Osteoblast (primary cell): ENCODE measurements around the gene ARPIN. TPM values are rescaled to one million over a fixed set of nuclear protein-coding genes. Genes with fewer than 3 reads are reported as not detected.
"Not testable (repeated sequence)": the region's sequence is repeated elsewhere in the genome, so short reads cannot be mapped to it uniquely, and the experiment has no call there.

Experiments
- DNase-seq: peaks from one replicate; pipeline ENCODE4 v3.0.0; 2011; ENCODE audit warnings: low spot score, mixed read lengths; ENCODE audit not compliant: insufficient read length; ENCODE audit errors: missing footprints
- H2AFZ ChIP-seq: 2 replicates; pipeline ENCODE4 v1.6.0; 2011; ENCODE audit warnings: mild to moderate bottlenecking, low read length
- H3K27ac ChIP-seq: 2 replicates; pipeline ENCODE4 v1.5.1; 2011; ENCODE audit warnings: mild to moderate bottlenecking, low read depth, low read length, moderate library complexity
- H3K27me3 ChIP-seq: 2 replicates; pipeline ENCODE4 v1.6.0; 2012; ENCODE audit warnings: mild to moderate bottlenecking, control low read depth, inconsistent platforms, low read length, moderate library complexity; ENCODE audit not compliant: insufficient read depth
- H3K36me3 ChIP-seq: 2 replicates; pipeline ENCODE4 v1.5.1; 2011; ENCODE audit warnings: mild to moderate bottlenecking, low read length, control low read depth, moderate library complexity; ENCODE audit not compliant: insufficient read depth
- H3K4me1 ChIP-seq: 2 replicates; pipeline ENCODE4 v1.5.1; 2011; ENCODE audit warnings: mild to moderate bottlenecking, low read length, control low read depth, moderate library complexity; ENCODE audit not compliant: insufficient read depth
- H3K4me2 ChIP-seq: 2 replicates; pipeline ENCODE4 v1.6.0; 2011; ENCODE audit warnings: mild to moderate bottlenecking, low read length; ENCODE audit not compliant: insufficient read depth
- H3K4me3 ChIP-seq: fragments of 200-600 bp; sonication (generic); 3 replicates; pipeline ENCODE4 v1.5.1; 2012; ENCODE audit warnings: mild to moderate bottlenecking, low read length, inconsistent platforms; ENCODE audit not compliant: insufficient read depth
- H3K79me2 ChIP-seq: 2 replicates; pipeline ENCODE4 v1.6.0; 2012; ENCODE audit warnings: mild to moderate bottlenecking, low read length, control low read depth, inconsistent platforms; ENCODE audit not compliant: insufficient read depth
- H3K9me3 ChIP-seq: 2 replicates; pipeline ENCODE4 v1.5.1; 2011; ENCODE audit warnings: low read depth, low read length, control low read depth
- H4K20me1 ChIP-seq: 2 replicates; pipeline ENCODE4 v1.6.0; 2012; ENCODE audit warnings: mild to moderate bottlenecking, low read length, control low read depth; ENCODE audit not compliant: insufficient read depth
- CTCF ChIP-seq: IDR thresholded peaks from 2 replicates; pipeline ENCODE4 v1.5.1; 2011; ENCODE audit warnings: mild to moderate bottlenecking, low read depth, low read length, moderate library complexity; ENCODE audit errors: extremely low read depth
- total RNA-seq: library from RNA; depleted of rRNA; stranded (reverse); fragments of >200 nt; gene quantifications from 2 replicates; pipeline ENCODE4 v1.2.3, GENCODE V29; 2012

Gene ARPIN
- total RNA-seq, 1 donor: 14.1 TPM

GRCh38 chr15:89939910-89940309, 27.2 kb upstream of the ARPIN start:
- TF ChIP-seq CTCF: no peak
- peaks cover 13% of the 10 kb centered on the region for H3K27me3 ChIP-seq
- H3K27ac ChIP-seq: no peak overlapping the region
- no peak overlapping the region for H2AFZ ChIP-seq
- no peak overlapping the region for H3K4me3 ChIP-seq
- H3K4me1 ChIP-seq: no peaks in the 10 kb centered on the region
- no peaks in the 10 kb centered on the region for H4K20me1 ChIP-seq
- no peak overlapping the region for H3K4me2 ChIP-seq
- no peaks in the 10 kb centered on the region for H3K36me3 ChIP-seq
- DNase-seq: no peak
- no peaks in the 10 kb centered on the region for H3K9me3 ChIP-seq
- H3K79me2 ChIP-seq: no peaks in the 10 kb centered on the region

DNA sequence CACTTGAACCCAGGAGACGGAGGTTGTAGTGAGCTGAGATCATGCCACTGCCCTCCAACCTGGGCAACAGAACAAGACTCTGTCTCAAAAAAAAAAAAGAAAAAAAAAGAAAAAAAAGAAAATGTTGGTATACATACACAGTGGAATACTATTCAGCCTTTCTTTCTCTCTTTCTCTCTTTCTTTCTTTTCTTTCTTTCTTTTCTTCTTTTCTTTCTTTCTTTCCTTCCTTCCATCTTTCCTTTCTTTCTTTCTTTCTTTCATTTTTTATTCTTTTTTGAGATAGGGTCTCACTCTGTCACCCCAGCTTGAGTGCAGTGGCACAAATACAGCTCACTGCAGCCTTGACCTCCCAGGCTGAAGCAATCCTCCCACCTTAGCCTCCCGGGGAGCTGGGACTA, 26.6 kb upstream of the ARPIN start:
- not testable (repeated sequence) for H3K4me3 ChIP-seq, DNase-seq, H2AFZ ChIP-seq, H3K27ac ChIP-seq, H3K4me1 ChIP-seq, H4K20me1 ChIP-seq, H3K36me3 ChIP-seq, H3K4me2 ChIP-seq, H3K9me3 ChIP-seq, H3K79me2 ChIP-seq
- peaks cover 13% of the 10 kb centered on the region for H3K27me3 ChIP-seq

DNA sequence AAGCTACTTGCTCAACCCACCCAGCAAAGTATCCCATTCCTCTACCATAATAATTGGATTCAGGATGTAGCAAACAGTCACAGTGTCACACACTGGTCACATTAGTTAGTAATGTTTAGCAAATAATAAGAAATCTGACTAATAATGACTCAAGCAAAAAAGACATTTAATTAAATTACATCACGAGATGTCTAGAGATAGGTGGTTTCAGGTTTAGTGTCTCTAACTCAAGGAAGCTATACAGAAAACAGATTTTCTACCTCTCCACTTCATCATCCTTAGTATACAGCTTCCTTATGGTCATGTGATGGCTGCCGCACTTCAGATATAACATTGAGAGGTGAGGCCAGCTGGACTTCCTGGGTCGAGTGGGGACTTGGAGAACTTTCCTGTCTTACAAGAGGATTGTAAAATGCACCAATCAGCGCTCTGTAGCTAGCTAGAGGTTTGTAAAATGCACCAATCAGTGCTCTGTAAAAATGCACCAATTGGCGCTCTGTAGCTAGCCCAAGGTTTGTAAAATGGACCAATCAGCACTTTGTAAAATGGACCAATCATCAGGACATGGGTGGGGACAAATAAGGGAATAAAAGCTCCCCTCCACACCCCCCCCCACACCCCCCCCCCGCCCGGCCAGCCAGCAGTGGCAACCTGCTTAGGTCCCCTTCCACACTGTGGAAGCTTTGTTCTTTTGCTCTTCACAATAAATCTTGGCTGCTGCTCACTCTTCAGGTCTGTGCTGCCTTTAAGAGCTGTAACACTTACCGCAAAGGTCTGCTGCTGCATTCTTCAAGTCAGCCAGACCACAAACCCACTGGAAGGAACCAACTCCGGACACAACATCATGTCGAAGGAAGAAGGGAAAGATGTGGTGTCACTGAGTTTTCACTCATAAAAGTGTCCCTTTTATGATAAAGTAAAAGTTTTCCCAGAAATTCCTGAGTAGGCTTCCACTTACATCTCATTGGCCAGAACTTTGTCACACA, 24.9 kb upstream of the ARPIN start:
- H3K79me2 ChIP-seq: no peaks in the 10 kb centered on the region
- no peak overlapping the region for H3K4me2 ChIP-seq
- no peak for DNase-seq
- no peaks in the 10 kb centered on the region for H3K4me1 ChIP-seq
- H3K9me3 ChIP-seq: no peaks in the 10 kb centered on the region
- peaks cover 13% of the 10 kb centered on the region for H3K27me3 ChIP-seq
- no peak overlapping the region for H3K4me3 ChIP-seq
- H4K20me1 ChIP-seq: no peaks in the 10 kb centered on the region
- TF ChIP-seq CTCF: no peak
- no peak overlapping the region for H2AFZ ChIP-seq
- no peaks in the 10 kb centered on the region for H3K36me3 ChIP-seq
- no peak overlapping the region for H3K27ac ChIP-seq

DNA sequence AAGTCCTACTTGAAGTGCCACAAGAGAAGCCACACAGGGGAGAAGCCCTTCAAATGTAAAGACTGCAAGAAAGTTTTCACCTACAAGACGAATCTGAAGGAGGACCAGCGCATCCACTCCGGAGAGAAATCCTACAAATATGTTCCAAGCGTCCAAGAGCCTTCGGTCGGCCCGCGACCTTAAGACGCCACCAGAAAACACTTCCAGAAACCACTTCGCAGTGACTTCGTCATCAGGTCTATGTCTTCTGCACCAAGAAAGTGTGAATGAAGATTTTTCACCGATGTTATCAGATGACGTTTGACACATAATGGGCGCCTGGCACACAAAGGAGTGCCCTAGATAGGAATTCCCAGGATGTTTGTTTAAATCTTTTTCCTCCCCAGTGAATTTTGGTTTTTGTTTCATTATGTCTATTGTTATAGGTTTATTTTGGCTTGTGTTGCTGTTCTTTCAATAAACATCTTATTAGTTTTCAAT, 24.1 kb upstream of the ARPIN start:
- no peaks in the 10 kb centered on the region for H3K79me2 ChIP-seq
- no peaks in the 10 kb centered on the region for H3K36me3 ChIP-seq
- TF ChIP-seq CTCF: no peak
- H2AFZ ChIP-seq: no peak overlapping the region
- H3K9me3 ChIP-seq: no peaks in the 10 kb centered on the region
- H3K4me1 ChIP-seq: no peaks in the 10 kb centered on the region
- H4K20me1 ChIP-seq: no peaks in the 10 kb centered on the region
- no peak overlapping the region for H3K4me3 ChIP-seq
- no peak overlapping the region for H3K27ac ChIP-seq
- peaks cover 19% of the 10 kb centered on the region for H3K27me3 ChIP-seq
- no peak for DNase-seq
- H3K4me2 ChIP-seq: no peak overlapping the region
